GM12873 (cell line): Measurements from ENCODE around the gene ADAMTSL4.

Source experiments
- TF ChIP-seq, protein P1 (sequence below): IDR thresholded peaks from 2 replicates; pipeline ENCODE4 v1.5.1; 2012; ENCODE audit warnings: low read depth, mild to moderate bottlenecking, moderate library complexity, low read length, control low read depth; ENCODE audit not compliant: insufficient read depth; ENCODE audit errors: missing control alignments

ADAMTSL4 gene

GRCh38 chr1:150512846-150513245, 36.4 kb upstream of the ADAMTSL4 start:
- TF ChIP-seq, protein P1, sequence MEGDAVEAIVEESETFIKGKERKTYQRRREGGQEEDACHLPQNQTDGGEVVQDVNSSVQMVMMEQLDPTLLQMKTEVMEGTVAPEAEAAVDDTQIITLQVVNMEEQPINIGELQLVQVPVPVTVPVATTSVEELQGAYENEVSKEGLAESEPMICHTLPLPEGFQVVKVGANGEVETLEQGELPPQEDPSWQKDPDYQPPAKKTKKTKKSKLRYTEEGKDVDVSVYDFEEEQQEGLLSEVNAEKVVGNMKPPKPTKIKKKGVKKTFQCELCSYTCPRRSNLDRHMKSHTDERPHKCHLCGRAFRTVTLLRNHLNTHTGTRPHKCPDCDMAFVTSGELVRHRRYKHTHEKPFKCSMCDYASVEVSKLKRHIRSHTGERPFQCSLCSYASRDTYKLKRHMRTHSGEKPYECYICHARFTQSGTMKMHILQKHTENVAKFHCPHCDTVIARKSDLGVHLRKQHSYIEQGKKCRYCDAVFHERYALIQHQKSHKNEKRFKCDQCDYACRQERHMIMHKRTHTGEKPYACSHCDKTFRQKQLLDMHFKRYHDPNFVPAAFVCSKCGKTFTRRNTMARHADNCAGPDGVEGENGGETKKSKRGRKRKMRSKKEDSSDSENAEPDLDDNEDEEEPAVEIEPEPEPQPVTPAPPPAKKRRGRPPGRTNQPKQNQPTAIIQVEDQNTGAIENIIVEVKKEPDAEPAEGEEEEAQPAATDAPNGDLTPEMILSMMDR, result no peak

DNA sequence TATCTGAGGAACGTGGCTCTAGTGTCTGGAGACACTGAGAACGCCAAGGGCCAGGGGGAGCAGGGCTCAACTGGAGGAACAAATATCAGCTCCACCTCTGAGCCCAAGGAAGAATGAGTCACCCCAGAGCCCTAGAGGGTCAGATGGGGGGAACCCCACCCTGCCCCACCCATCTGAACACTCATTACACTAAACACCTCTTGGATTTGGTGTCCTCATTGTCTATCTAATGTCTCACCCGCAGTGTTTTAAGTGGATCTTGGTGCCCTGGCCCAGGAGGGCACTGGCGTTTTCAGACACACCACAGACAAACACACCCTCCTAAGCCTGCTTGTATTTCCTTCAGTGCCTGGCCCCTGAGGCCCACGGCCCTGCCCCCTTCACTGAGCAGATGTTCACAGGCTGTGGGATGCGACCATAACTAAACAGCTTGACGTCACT, 35.8 kb upstream of the ADAMTSL4 start:
- TF ChIP-seq, protein P1, result no peak

DNA sequence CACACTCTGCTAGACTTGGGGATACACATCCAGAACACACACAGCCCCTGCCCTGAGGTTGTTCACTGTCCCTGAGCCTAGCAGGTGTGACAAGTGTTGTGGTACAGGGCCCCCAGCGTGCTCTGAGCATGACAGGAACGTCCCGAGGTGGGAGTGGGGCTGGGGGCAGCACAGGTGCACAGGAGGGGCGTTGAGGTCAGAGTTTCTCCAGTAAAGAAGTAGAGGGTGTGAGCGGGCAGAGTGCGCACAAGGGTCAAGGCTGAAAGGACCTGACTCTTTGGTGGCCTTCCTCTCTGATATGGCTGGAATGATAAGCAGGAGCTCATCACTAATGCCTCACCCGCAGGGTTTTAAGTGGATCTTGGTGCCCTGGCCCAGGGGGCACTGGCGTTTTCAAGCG, 34.9 kb upstream of the ADAMTSL4 start:
- TF ChIP-seq, protein P1, result no peak

DNA sequence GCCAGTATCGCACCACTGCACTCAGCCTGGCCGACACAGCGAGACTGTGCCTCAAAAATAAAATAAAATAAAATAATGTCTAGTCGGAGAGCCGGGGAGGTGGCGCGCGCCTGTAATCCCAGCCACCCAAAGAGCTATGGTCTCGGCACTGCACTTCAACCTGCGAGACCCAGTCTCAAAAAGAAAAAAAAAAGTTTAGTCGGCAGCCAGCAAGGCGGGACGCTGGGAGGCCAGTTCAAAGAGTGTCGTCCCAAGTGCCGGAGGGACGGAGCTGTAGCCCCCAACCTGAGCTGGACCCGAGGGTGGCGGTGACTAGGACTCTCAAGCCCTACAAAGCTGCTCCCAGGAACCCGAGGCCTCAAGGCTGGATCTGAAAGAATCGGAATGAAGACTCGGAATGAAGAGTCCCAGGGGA, 34.3 kb upstream of the ADAMTSL4 start:
- TF ChIP-seq, protein P1, result no peak

GRCh38 chr1:150515328-150516049, 33.7 kb upstream of the ADAMTSL4 start, which contains the start of gene FALEC:
FALEC (plus strand) TSS chr1:150515752.
- TF ChIP-seq, protein P1, result no peak

DNA sequence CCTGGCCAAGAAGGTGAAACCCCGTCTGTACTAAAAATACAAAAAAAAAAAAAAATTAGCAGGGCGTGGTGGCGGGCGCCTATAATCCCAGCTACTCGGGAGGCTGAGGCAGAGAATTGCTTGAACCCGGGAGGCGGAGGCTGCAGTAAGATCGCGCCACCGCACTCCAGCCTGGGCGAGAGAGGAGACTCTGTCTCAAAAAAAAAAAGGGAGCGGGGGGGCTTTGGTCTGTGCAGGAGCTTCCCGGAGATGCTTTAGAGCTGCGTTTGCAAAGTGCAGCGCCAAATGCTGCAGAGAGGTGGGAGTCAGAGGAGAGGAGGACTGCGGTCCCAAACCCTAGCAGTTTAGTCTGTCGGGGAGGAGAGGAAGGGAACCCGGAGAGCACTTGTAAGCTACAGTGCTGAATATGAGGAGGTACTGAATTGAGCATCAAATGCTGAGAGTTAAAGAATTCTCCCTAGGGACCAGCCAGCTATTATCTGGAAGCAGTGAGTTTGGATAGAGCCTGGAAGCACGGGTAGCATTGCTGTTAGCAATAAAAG, 33.1 kb upstream of the ADAMTSL4 start:
- TF ChIP-seq, protein P1, result no peak

DNA sequence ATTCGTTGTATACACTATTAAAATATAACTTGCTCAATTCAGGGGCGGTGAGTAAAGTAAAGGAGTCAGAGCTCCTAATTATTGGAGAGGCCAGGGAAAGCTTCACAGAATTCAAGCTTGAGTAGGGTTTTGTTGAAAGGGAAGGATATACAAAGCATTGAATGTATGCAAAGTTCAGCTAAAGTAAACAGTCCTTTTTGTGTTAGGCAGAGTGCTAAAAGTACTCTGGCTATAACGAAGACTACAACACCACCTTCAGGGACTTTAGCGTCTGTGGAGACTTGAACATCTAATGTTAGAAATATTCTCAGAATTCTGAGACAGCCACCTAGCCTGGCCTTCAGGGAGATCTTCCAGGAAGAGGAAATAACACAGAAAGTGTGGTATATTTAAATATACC, 32.6 kb upstream of the ADAMTSL4 start:
- TF ChIP-seq, protein P1, result peak; percentile 22
